ENCODE results near the gene APOC3. TPM values are rescaled to one million over a fixed set of nuclear protein-coding genes. Genes with fewer than 3 reads are reported as not detected.
"Not testable (repeated sequence)": the region's sequence is repeated elsewhere in the genome, so short reads cannot be mapped to it uniquely, and the experiment has no call there.

The APOC3 gene
- total RNA-seq, 4 donors from 2014 or later: not detected

DNA sequence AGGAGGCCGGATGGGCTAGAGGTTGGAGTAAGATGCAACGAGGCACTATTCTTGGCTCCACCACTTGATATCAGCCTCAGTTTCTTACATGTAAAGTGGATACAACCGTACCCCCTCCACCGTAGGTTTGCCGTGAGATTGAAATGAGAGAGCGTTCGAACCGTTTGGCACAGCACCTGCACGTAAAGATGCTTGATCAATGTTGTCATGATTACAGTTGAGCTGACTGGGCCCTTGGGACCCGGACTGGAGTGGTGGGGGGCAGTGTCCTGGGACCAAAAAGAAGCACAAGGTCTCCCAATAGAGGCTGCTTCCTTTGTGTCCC, 3.7 kb downstream of the APOC3 start:
- intact Hi-C loops (cut with DNase I): no loop called here
- 94% methylated on average over 10 of the region's 10 CpGs for WGBS, 2 donors
- peak overlapping the region in 1 of 3 donors; percentile 97 for H3K27ac ChIP-seq
- no peaks in the 10 kb centered on the region for H3K27me3 ChIP-seq
- peaks cover 37 to 49% of the 10 kb centered on the region in 2 donors for H3K4me1 ChIP-seq
- no peak for DNase-seq
- TF ChIP-seq, protein P1, sequence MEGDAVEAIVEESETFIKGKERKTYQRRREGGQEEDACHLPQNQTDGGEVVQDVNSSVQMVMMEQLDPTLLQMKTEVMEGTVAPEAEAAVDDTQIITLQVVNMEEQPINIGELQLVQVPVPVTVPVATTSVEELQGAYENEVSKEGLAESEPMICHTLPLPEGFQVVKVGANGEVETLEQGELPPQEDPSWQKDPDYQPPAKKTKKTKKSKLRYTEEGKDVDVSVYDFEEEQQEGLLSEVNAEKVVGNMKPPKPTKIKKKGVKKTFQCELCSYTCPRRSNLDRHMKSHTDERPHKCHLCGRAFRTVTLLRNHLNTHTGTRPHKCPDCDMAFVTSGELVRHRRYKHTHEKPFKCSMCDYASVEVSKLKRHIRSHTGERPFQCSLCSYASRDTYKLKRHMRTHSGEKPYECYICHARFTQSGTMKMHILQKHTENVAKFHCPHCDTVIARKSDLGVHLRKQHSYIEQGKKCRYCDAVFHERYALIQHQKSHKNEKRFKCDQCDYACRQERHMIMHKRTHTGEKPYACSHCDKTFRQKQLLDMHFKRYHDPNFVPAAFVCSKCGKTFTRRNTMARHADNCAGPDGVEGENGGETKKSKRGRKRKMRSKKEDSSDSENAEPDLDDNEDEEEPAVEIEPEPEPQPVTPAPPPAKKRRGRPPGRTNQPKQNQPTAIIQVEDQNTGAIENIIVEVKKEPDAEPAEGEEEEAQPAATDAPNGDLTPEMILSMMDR (IDR thresholded peaks at IDR 0.05): no peak
- H3K4me3 ChIP-seq (replicated peaks in 1 of 3): no peak overlapping the region
- no peaks in the 10 kb centered on the region for H3K9me3 ChIP-seq
- H3K36me3 ChIP-seq: no peaks in the 10 kb centered on the region

DNA sequence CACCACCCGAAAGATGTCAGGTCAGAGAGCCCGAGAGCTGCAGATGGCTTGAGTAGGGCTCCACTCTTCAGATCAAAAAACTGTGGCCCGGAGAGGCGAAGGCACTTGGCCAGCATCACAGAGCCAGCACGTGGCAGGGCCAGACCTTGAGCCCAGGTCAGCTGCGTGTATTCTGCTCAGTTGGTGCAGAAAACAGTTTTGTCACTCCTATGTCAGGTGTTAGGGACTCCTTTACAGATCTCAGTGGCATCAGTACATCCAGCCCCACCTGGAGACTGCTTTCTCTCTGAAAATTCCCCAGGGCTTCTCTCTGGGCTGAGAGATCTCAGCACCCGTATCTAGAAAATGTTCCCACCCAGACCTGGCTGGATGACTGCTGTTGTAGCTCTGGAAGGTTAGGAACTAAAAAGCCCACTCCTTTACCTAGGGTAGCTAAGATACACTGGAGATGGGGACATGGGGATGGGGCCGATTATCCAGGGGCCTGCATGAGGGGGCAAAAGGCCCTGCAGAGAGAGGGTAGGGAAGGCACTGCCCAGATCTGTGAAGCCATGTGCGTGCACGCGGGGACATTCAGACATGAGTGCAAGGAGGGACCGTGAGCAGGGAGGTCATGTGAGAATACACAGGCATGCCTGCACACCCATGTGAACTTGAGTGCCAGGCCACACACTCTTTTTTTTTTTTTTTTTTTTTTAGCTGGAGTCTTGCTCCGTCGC, 4.3 kb downstream of the APOC3 start:
- Histone ChIP-seq H3K9me3 (no peaks in the 10 kb centered on the region), H3K4me3 (replicated peaks in 1 of 3) (no peak overlapping the region), H3K27ac (peak overlapping the region; percentile 67 to 97 (median 96)), H3K36me3 (no peaks in the 10 kb centered on the region), H3K27me3 (no peaks in the 10 kb centered on the region), H3K4me1 (peaks cover 37 to 49% of the 10 kb centered on the region in 2 donors)
- intact Hi-C loops (cut with DNase I): no loop called here
- 68 to 71% methylated on average over 12 to 14 of the region's 14 CpGs for WGBS, 2 donors
- TF ChIP-seq, protein P1 (IDR thresholded peaks at IDR 0.05): no peak
- no peak for TF ChIP-seq POLR2A (IDR thresholded peaks at IDR 0.05)
- peak; percentile 66 to 71 for DNase-seq

DNA sequence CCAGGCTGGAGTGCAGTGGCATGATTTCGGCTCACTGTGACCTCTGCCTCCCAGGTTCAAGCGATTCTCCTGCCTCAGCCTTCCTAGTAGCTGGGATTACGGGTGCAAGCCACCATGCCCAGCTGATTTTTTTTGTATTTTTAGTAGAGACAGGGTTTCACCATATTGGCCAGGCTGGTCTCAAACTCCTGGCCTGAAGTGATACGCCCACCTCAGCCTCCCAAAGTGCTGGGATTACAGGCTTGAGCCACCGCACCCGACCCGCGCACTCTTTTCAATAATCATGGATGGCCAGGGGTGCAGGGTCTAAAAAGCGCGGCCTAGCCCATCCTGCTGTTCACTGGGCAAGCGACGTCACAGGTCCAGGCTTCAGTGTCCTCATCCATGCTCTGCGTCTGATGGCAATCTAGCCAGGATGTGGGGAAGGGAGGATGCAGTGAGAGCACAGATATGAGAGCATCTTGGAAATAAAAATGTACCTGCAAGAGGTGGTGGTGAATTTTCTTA, 4.9 kb downstream of the APOC3 start:
- peaks cover 37 to 45% of the 10 kb centered on the region in 2 donors for H3K4me1 ChIP-seq
- not testable (repeated sequence) for H3K4me3 ChIP-seq (replicated peaks in 1 of 3); H3K27me3 ChIP-seq; DNase-seq; H3K9me3 ChIP-seq; H3K36me3 ChIP-seq
- 65 to 78% methylated on average over 12 to 13 of the region's 13 CpGs for WGBS, 2 donors
- intact Hi-C loops (cut with DNase I): loop anchor here (5.0 kb wide), 1 partner anchor 42 kb away; the partner anchor contains the start of gene APOA5
- peak overlapping the region; percentile 96 to 97 (median 96) for H3K27ac ChIP-seq

DNA sequence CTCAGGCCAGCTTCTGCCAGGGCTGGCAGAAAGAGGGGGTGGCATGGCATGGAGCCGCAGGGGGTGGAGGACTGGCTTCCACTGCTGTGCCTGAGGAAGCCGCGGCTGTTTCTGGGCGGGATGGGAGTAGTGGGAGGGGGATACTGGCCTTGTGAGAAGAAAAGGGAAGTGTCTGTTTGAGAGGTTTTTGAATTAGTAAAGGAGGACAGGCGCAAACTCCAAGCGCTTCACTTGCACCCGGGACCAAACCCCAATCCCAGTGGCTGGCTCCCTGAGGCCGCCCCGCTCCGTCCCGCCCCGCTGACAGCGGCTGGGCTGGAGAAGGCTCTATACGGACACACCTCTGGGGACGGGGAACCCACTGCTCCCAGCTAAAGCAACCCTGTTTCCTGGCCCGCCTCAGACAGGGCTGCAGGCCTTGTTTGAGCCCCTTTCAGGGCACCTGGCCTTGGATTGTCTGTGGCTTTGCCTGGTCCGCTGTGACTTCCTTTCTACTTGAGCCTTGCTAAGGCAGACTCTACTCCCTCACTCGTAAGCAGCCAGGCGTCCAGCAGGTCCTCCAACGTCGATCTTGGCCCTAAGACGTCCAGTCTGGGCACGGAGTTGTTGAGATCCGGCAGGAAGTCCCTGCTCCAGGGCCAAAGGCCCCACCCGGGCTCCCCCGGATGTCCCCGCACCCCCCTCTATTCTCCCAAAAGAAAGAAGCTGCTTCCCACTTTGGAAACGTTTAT, 5.5 kb downstream of the APOC3 start:
- Histone ChIP-seq H3K9me3 (no peaks in the 10 kb centered on the region), H3K27me3 (no peaks in the 10 kb centered on the region), H3K27ac (peak overlapping the region; percentile 96 to 97 (median 96)), H3K4me1 (peaks cover 37 to 44% of the 10 kb centered on the region in 2 donors), H3K36me3 (no peaks in the 10 kb centered on the region), H3K4me3 (replicated peaks in 1 of 3) (peak overlapping the region in 1 of 3 donors; percentile 6)
- intact Hi-C loops (cut with DNase I): loop anchor here (5.0 kb wide), 1 partner anchor 43 kb away; the partner anchor contains the start of gene APOA5
- DNase-seq: peak in 1 of 2 donors; percentile 35
- TF ChIP-seq, protein P1 (IDR thresholded peaks at IDR 0.05): no peak
- TF ChIP-seq POLR2A (IDR thresholded peaks at IDR 0.05): peak in 1 of 2 donors; percentile 62
- 26 to 30% methylated on average over 23 to 27 of the region's 28 CpGs for WGBS, 2 donors

DNA sequence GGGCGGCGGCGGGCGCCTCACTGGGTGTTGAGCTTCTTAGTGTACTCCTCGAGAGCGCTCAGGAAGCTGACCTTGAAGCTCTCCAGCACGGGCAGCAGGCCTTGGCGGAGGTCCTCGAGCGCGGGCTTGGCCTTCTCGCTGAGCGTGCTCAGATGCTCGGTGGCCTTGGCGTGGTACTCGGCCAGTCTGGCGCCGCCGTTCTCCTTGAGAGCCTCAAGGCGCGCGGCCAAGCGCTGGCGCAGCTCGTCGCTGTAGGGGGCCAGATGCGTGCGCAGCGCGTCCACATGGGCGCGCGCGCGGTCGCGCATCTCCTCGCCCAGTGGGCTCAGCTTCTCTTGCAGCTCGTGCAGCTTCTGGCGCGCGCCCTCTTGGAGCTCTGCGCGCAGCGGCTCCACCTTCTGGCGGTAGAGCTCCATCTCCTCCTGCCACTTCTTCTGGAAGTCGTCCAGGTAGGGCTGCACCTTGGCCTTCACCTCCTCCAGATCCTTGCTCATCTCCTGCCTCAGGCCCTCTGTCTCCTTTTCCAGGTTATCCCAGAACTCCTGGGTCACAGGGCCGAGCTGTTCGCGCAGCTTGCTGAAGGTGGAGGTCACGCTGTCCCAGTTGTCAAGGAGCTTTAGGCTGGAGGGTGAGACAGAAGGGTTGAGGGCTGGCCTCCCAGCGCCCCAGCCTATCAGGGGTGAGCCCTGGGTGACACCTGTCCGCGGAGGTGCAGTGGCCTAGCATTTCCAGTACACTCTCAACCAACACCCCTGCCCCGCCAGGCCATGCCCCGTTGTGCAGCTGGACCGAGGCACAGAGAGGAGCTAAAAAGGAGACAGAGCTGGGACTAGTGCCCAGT, 6.3 kb downstream of the APOC3 start:
- Histone ChIP-seq H3K27me3 (no peaks in the 10 kb centered on the region), H3K4me1 (peaks cover 37 to 44% of the 10 kb centered on the region in 2 donors), H3K4me3 (replicated peaks in 1 of 3) (peak overlapping the region in 1 of 3 donors; percentile 6), H3K27ac (peak overlapping the region; percentile 96 to 97 (median 96)), H3K36me3 (no peaks in the 10 kb centered on the region), H3K9me3 (no peaks in the 10 kb centered on the region)
- intact Hi-C loops (cut with DNase I): loop anchor here (5.0 kb wide), 1 partner anchor 44 kb away; the partner anchor contains the start of gene APOA5
- WGBS, 2 donors: 10 to 28% methylated on average over 15 to 19 of the region's 57 CpGs
- DNase-seq: peak; percentile 99 to 100
- TF ChIP-seq POLR2A (IDR thresholded peaks at IDR 0.05): peak in 1 of 2 donors; percentile 2
- TF ChIP-seq, protein P1 (IDR thresholded peaks at IDR 0.05): peak; percentile 20 to 80 (median 70)

Measured in thyroid gland (tissue), 4 donors.